Cardiac muscle cell (in vitro differentiated cells and primary cell): Measurements from ENCODE around the gene RPS19BP1. TPM values are rescaled to one million over a fixed set of nuclear protein-coding genes. Genes with fewer than 3 reads are reported as not detected.
A peak's percentile ranks its signal among the peaks of the same experiment; 100 is the strongest.
"Not testable (repeated sequence)": the region's sequence is repeated elsewhere in the genome, so short reads cannot be mapped to it uniquely, and the experiment has no call there.

Experiments used
- DNase-seq, 2 donors: peaks; one replicate each; pipeline versions ENCODE4 v3.0.0 to v3.0.0-alpha.2; 2010 to 2017; ENCODE audit warnings: low read depth in 1 of 2, low spot score in 1 of 2
- H3K27ac ChIP-seq: fragments of 200-600 bp; sonication (generic); 2 replicates; pipeline ENCODE4 v1.5.1; 2016
- H3K27me3 ChIP-seq: fragments of 200-600 bp; sonication (generic); 2 replicates; pipeline ENCODE4 v1.6.0; 2016; ENCODE audit warnings: control low read depth
- H3K36me3 ChIP-seq: fragments of 200-600 bp; sonication (generic); 2 replicates; pipeline ENCODE4 v1.5.1; 2016; ENCODE audit warnings: control low read depth
- H3K4me1 ChIP-seq: fragments of 200-600 bp; sonication (generic); 2 replicates; pipeline ENCODE4 v1.8.1; 2017; ENCODE audit warnings: low read depth, mild to moderate bottlenecking, mixed run types
- H3K4me3 ChIP-seq: fragments of 200-600 bp; sonication (generic); 2 replicates; pipeline ENCODE4 v1.5.1; 2016; ENCODE audit warnings: mild to moderate bottlenecking
- H3K9me3 ChIP-seq: fragments of 200-600 bp; sonication (generic); 2 replicates; pipeline ENCODE4 v1.5.1; 2017; ENCODE audit warnings: low read depth, mild to moderate bottlenecking, control low read depth
- CTCF ChIP-seq: IDR thresholded peaks from 2 replicates; pipeline ENCODE4 v1.5.1; 2012; ENCODE audit warnings: low read depth, mild to moderate bottlenecking, low read length
- polyA plus RNA-seq: library from polyadenylated mRNA; unstranded; fragments of >200 nt; fragmentation: Nextera tagmentation; extraction: Ambion mirVana; gene quantifications from 2 replicates; pipeline ENCODE4 v1.2.1, GENCODE V29; 2016
- total RNA-seq: library from RNA; depleted of rRNA; stranded (reverse); fragments of >200 nt; gene quantifications from 2 replicates; pipeline ENCODE4 v1.2.3, GENCODE V29; 2016

Gene RPS19BP1
- total and polyA plus RNA-seq, 2 experiments from 2014 or later, result 144 to 150 TPM

- no peaks in the 10 kb centered on the region for H3K9me3 ChIP-seq
- H3K27me3 ChIP-seq, result no peaks in the 10 kb centered on the region
- no peak overlapping the region for H3K27ac ChIP-seq
- TF ChIP-seq CTCF, result no peak
- peaks cover 71% of the 10 kb centered on the region for H3K36me3 ChIP-seq
- no peak for DNase-seq
- no peaks in the 10 kb centered on the region for H3K4me1 ChIP-seq
- H3K4me3 ChIP-seq, result no peak overlapping the region
These were observed 24.2 kb downstream of the RPS19BP1 start for GRCh38 chr22:39508393-39508792.

- not testable (repeated sequence) for H3K4me3 ChIP-seq, H3K4me1 ChIP-seq, H3K27ac ChIP-seq, H3K27me3 ChIP-seq, H3K9me3 ChIP-seq, DNase-seq
- peaks cover 62% of the 10 kb centered on the region for H3K36me3 ChIP-seq
These were observed 25.5 kb downstream of the RPS19BP1 start for GRCh38 chr22:39507021-39507420.

- H3K27ac ChIP-seq, result no peak overlapping the region
- H3K9me3 ChIP-seq, result no peaks in the 10 kb centered on the region
- H3K4me3 ChIP-seq, result no peak overlapping the region
- H3K27me3 ChIP-seq, result no peaks in the 10 kb centered on the region
- peaks cover 35% of the 10 kb centered on the region for H3K36me3 ChIP-seq
- TF ChIP-seq CTCF, result no peak
- H3K4me1 ChIP-seq, result peaks cover 14% of the 10 kb centered on the region
- DNase-seq, result no peak
These were observed 28.5 kb downstream of the RPS19BP1 start for GRCh38 chr22:39504071-39504470.

- H3K36me3 ChIP-seq, result peaks cover 35% of the 10 kb centered on the region
- H3K27me3 ChIP-seq, result no peaks in the 10 kb centered on the region
These were observed 28.9 kb downstream of the RPS19BP1 start for GRCh38 chr22:39503630-39504029.

GRCh38 chr22:39502789-39503409 lies 29.6 kb downstream of the RPS19BP1 start:
- Histone ChIP-seq H3K4me3 (peak overlapping the region; percentile 64), H3K36me3 (peaks cover 32% of the 10 kb centered on the region), H3K27me3 (no peaks in the 10 kb centered on the region), H3K9me3 (no peaks in the 10 kb centered on the region), H3K27ac (peak overlapping the region; percentile 77), H3K4me1 (peaks cover 24% of the 10 kb centered on the region)
- no peak for TF ChIP-seq CTCF
- no peak for DNase-seq

More at GRCh38 chr22:39503630-39504029, 28.9 kb downstream of the RPS19BP1 start:
- DNase-seq, result no peak
- no peaks in the 10 kb centered on the region for H3K9me3 ChIP-seq
- H3K4me3 ChIP-seq, result no peak overlapping the region
- no peak overlapping the region for H3K27ac ChIP-seq
- H3K4me1 ChIP-seq, result peaks cover 18% of the 10 kb centered on the region
- TF ChIP-seq CTCF, result no peak

- DNase-seq, result peak; percentile 98
- TF ChIP-seq CTCF, result peak; percentile 17
- Histone ChIP-seq H3K4me3 (peak within 1 kb of the TSS; percentile 64), H3K9me3 (no peaks in the 10 kb centered on the region), H3K27me3 (no peaks in the 10 kb centered on the region), H3K27ac (peak within 1 kb of the TSS; percentile 77), H3K36me3 (peaks cover 30% of the 10 kb centered on the region), H3K4me1 (peaks cover 24% of the 10 kb centered on the region)
These were observed 30.3 kb downstream of the RPS19BP1 start, which contains the start of gene MIEF1 for GRCh38 chr22:39502109-39502788. TSS of gene MIEF1 (plus strand) at chr22:39502290. CDS start at chr22:39511295, 9,005 bp downstream.
